RWPE2 (cell line): Measurements from ENCODE around the gene SLC13A2.
"Not testable (repeated sequence)": the region's sequence is repeated elsewhere in the genome, so short reads cannot be mapped to it uniquely, and the experiment has no call there.

ENCODE experiments used
- ATAC-seq: fragments of 200-7000 bp; cut with Tn5 transposase; 3 replicates; pipeline ENCODE4 v1.9.1; 2021; ENCODE audit warnings: low read depth
- DNase-seq: peaks from one replicate; pipeline ENCODE4 v3.0.0-alpha.2; 2020; ENCODE audit warnings: low spot score
- H3K27ac ChIP-seq: fragments of 450-650 bp; 2 replicates; pipeline ENCODE4 v1.5.1; 2017; ENCODE audit warnings: mild to moderate bottlenecking; ENCODE audit not compliant: poor library complexity, severe bottlenecking
- H3K27me3 ChIP-seq: fragments of 250-450 bp; sonication (Bioruptor Pico); 2 replicates; pipeline ENCODE4 v1.5.1; 2021; ENCODE audit warnings: mild to moderate bottlenecking, moderate library complexity; ENCODE audit not compliant: insufficient read depth, poor library complexity, severe bottlenecking
- H3K36me3 ChIP-seq: fragments of 250-450 bp; sonication (Bioruptor Pico); 2 replicates; pipeline ENCODE4 v1.5.1; 2020; ENCODE audit warnings: low read depth, mild to moderate bottlenecking, moderate library complexity
- H3K4me1 ChIP-seq: fragments of 250-450 bp; sonication (Bioruptor Pico); 2 replicates; pipeline ENCODE4 v1.5.1; 2021; ENCODE audit warnings: mild to moderate bottlenecking, moderate library complexity; ENCODE audit not compliant: insufficient read depth, poor library complexity, severe bottlenecking
- H3K4me3 ChIP-seq: fragments of 250-450 bp; sonication (Bioruptor Pico); 2 replicates; pipeline ENCODE4 v1.5.1; 2021; ENCODE audit warnings: mild to moderate bottlenecking, moderate library complexity; ENCODE audit not compliant: severe bottlenecking
- H3K9me3 ChIP-seq: fragments of 250-450 bp; sonication (Bioruptor Pico); 2 replicates; pipeline ENCODE4 v1.5.1; 2021; ENCODE audit warnings: mild to moderate bottlenecking, moderate library complexity; ENCODE audit not compliant: severe bottlenecking
- CTCF ChIP-seq: fragments of 450-650 bp; IDR thresholded peaks from one replicate; pipeline ENCODE4 v1.5.1; 2017; ENCODE audit warnings: mild to moderate bottlenecking, moderate library complexity; ENCODE audit not compliant: poor library complexity, severe bottlenecking

Gene SLC13A2

GRCh38 chr17:28473542-28473941 lies at the start of gene SLC13A2:
Gene SLC13A2 (plus strand): TSS chr17:28473644. CDS start chr17:28473713, 69 bp downstream.
- H3K36me3 ChIP-seq: no peaks in the 10 kb centered on the region
- ATAC-seq (no peak), DNase-seq (no peak)
- TF ChIP-seq CTCF: no peak
- no peaks in the 10 kb centered on the region for H3K4me1 ChIP-seq
- no peak within 1 kb of the TSS for H3K4me3 ChIP-seq
- H3K27ac ChIP-seq: no peak within 1 kb of the TSS
- H3K9me3 ChIP-seq: no peaks in the 10 kb centered on the region
- H3K27me3 ChIP-seq: no peaks in the 10 kb centered on the region

GRCh38 chr17:28425206-28425605 lies 48.2 kb upstream of the SLC13A2 start:
- Histone ChIP-seq H3K27ac (no peak overlapping the region), H3K27me3 (no peaks in the 10 kb centered on the region), H3K9me3 (no peaks in the 10 kb centered on the region), H3K36me3 (no peaks in the 10 kb centered on the region), H3K4me1 (no peaks in the 10 kb centered on the region), H3K4me3 (no peak overlapping the region)
- DNase-seq (no peak), ATAC-seq (no peak)
- TF ChIP-seq CTCF: no peak

GRCh38 chr17:28426081-28426519 lies 47.3 kb upstream of the SLC13A2 start:
- no peaks in the 10 kb centered on the region for H3K9me3 ChIP-seq
- no peak overlapping the region for H3K4me3 ChIP-seq
- ATAC-seq (peak; percentile 66), DNase-seq (no peak)
- H3K27me3 ChIP-seq: no peaks in the 10 kb centered on the region
- H3K4me1 ChIP-seq: no peaks in the 10 kb centered on the region
- TF ChIP-seq CTCF: no peak
- H3K27ac ChIP-seq: no peak overlapping the region
- H3K36me3 ChIP-seq: no peaks in the 10 kb centered on the region

DNA sequence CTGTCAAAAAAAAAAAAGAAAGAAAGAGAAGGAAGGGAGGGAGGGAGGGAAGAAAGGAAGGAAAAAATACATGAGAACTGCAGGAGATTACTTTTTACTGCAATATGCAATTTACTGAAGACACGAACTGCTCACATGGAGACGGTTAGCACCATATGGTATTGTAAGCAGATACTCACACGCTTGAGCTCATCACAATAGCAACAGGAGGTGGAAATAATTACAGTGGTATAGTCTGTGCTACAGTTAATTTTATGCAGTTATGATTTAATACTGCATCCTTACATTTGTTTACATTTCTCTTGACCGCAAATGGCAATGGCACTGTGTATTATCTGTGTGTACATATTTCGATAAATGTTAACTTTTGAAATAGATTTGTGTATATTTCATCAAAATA lies 46.1 kb upstream of the SLC13A2 start:
- Histone ChIP-seq H3K9me3 (no peaks in the 10 kb centered on the region), H3K36me3 (no peaks in the 10 kb centered on the region), H3K27me3 (no peaks in the 10 kb centered on the region), H3K4me3 (no peak overlapping the region), H3K4me1 (no peaks in the 10 kb centered on the region), H3K27ac (no peak overlapping the region)
- no peak for TF ChIP-seq CTCF
- DNase-seq (no peak), ATAC-seq (no peak)

DNA sequence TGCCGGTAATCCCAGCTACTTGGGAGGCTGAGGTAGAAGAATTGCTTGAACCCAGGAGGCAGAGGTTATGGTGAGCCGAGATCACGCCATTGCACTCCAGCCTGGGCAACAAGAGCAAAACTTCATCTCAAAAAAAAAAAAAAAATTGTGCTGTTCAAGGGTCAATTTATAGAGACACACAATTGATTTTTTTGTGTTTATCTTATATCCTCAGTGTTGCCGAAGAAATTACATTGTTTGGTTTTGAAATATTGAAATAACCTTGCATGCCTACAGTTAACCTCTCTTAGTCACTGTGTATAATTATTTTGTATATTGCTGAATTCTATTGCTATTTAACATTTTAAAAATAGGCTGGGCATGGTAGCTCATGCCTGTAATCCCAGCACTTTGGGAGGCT lies 45.5 kb upstream of the SLC13A2 start:
- not testable (repeated sequence) for H3K4me3 ChIP-seq, H3K4me1 ChIP-seq, DNase-seq, H3K9me3 ChIP-seq, H3K27ac ChIP-seq, ATAC-seq, H3K27me3 ChIP-seq, H3K36me3 ChIP-seq
